Midbrain (tissue), 1 donor: ENCODE data around the gene MRGPRX2.

ENCODE experiments used
- DNase-seq: peaks from one replicate; lab custom pipeline; 2025; lab: John Stamatoyannopoulos, UW

The MRGPRX2 gene

GRCh38 chr11:19075636-19076035 is 15.1 kb upstream of the MRGPRX2 start:
- DNase-seq = no peak

DNA sequence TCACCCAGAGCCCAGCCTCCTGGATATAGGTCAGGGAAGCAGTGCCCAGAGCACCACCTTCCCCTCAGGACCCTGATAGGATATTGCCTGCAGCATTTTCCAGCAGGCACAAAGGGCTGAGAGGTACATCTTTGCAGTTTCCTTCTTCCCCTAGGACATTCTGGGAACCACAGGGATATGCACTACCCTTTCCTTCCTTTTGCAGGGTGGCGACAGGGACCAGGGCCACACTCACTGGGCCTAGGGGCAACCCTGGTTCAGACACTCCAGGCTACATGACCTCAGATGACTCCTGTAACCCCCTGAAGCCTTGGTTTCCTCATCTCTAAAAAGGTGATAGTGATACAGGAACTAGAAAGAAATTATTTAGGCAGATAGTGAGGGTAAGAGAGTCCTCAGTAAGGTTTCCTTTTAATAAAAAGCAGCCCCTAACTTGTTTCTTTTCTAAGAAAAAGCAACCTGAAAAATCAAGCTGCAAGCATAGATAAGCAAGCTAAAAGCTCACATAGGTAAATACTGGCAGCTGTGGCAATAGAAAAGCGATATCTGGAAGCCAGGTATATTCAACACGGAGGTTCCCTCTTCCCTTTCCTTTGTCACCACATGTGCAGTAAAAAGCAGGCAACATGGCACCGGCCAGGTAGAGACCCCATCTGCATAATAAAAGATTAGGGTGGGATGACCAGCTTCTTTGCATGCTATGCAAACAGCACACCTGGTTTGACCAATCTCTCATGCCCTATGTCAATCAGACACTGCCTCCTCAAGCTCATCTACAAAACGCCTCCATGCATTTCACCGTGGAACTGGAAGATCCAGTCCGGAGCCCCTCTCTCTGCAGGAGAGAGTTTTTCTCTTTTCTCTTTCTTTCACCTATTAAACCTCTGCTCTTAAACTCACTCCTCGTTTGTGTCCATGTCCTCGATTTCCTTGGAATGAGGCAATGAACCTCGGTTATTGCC is 13.2 kb upstream of the MRGPRX2 start:
- no peak for DNase-seq

DNA sequence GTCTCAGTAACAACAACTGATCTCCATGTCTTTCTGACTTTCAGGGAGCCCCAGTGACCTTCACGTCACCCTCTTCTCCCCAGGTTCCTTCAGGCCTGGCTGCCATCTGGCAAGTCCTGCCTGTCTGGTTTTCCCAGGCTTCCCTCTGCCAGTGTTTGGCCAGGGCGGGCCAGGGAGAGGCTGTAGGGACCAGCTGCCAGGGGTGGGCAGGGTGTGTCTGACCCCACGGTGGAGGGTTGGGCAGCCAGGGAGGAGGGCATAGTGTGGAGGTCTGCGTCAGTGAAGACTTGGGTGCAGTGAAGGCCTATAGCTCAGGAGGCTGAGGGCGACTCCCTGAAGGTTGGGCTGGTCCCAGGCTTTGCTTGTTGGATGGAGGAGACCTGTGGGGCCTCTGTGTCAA is 11.9 kb upstream of the MRGPRX2 start:
- no peak for DNase-seq

- DNase-seq = peak; percentile 76
These were observed 10.7 kb upstream of the MRGPRX2 start for GRCh38 chr11:19071255-19071654.

DNA sequence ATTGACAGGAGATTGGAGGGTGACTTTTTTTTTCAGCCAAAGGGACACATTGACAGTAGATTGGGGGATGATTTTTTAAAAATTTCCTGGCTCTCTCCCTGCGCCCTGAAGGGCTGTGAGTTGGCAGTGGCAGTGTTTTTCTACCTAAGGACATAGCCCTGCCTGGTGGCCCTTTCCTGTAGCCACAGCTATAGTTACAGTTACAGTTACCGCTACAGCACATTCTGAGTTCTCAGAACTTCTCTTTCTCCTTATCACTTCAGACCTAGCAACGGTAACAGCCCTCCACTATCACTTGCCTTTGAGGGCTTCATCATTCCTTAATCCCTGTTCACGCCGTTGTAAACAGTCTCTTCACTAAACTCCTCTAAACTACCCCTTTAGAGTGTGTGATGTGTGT is 684 bp downstream of the MRGPRX2 start:
- DNase-seq = no peak

DNA sequence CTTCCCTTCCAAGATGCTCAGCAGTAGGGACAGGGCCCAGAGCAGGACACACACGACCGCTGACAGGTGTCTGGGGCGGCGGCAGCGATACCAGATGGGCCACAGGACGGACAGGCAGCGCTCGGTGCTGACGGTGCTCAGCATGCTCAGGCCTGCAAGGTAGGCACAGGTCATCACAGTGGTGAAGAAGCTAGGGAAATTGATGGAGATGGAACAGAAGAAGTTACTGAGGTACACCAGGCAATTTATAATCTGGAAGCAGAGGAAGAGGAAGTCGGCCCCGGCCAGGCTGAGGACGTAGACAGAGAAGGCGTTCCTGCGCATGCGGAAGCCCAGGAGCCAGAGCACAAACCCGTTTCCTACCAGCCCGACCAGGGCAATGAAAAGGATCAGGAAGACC is 4.6 kb downstream of the MRGPRX2 start:
- DNase-seq = no peak

DNA sequence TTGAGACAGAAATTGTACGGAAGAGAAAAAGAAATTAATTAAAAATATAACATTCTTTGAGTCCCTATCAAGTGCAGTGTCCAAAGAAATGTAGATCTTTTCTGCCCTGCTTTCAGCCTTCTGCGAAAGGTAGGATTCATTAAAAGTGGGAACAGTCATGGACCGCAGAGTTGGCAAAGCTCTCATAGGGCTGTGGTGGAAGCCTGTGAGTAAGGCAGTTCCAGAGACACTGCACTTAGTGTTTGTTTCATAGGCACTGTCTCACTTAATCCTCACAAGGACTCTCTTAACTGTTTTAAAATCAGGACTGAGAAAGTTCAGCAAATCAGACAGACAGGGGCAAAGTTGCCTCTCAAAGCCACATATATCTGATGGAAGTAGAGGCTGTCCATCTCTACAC is 5.5 kb downstream of the MRGPRX2 start:
- no peak for DNase-seq

GRCh38 chr11:19053909-19054308 is 6.6 kb downstream of the MRGPRX2 start:
- DNase-seq = no peak

DNA sequence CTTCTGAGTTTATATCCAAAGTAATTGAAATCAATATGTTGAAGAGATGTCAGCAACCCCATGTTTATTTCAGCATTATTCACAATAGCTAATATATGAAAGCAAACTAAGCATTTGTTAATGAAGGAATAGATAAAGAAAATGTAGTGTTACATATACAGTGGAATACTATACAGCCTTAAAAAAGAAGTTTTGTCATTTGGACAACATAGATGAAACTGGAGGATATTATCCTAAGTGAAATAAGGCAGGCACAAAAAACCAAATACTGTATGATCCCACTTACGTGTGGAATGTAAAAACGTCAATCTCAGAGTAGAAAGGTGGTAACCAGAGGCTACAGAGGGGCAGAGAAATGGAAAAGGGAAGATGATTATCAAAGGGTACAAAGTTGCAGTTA is 10.2 kb downstream of the MRGPRX2 start:
- DNase-seq = no peak

GRCh38 chr11:19049351-19049750 is 11.2 kb downstream of the MRGPRX2 start:
- no peak for DNase-seq

DNA sequence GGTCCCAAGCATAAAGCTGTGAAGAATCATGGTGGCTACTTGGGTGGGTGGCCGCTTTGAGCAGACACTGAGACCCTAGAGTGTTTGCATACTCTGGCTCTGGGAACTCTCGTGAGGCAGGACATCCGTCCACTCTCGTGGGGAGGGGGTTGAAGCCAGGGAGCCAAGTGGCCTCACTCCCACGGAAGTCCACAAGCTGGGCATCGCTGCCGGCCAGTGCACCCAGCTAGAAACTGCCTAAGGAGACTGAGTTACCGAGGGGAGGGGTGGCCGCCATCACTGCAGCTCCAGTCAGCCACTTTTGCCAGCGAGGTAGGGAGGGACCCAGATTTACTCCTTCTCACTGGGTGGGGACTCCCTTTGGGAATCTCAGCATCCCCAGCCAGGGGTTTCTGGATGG is 20.5 kb downstream of the MRGPRX2 start:
- no peak for DNase-seq

DNA sequence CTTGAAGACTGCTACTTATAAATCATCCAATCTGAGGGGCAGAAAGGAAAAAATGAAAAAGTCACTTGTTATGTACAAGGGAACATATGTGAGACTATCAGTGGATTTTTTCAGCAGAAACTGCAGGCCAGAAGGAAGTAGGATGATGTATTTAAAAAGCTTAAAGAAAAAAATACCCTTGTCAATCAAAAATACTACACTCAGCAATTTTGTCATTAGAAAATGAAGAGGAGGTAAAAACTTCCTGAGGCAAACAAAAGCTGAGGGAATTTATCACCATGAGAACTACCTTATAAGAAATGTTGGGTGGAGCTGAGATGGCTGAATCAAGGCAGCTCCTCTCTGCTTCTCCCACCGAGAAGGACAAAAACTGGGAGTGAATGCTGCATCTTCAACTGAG is 21.1 kb downstream of the MRGPRX2 start:
- no peak for DNase-seq

DNA sequence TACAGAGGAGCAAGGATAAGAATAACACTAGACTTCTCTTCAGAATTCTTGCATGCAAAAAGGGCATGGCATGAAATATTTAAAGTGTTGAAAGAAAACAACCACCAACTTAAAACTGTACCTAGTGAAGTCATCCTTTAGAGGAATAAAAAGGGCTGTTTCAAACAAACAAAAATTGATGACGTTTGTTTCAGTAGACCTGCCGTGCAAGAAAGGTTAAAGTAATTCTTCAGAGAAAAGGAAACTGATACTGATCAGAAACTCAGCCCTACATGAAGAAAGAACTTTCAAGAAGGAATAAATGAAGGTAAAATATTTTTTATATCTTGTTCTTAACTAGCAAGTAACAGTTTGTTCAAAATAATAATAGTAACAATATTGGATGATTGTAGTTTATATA is 27.5 kb downstream of the MRGPRX2 start:
- no peak for DNase-seq

GRCh38 chr11:19027829-19028595 is 32.5 kb downstream of the MRGPRX2 start:
- no peak for DNase-seq

DNA sequence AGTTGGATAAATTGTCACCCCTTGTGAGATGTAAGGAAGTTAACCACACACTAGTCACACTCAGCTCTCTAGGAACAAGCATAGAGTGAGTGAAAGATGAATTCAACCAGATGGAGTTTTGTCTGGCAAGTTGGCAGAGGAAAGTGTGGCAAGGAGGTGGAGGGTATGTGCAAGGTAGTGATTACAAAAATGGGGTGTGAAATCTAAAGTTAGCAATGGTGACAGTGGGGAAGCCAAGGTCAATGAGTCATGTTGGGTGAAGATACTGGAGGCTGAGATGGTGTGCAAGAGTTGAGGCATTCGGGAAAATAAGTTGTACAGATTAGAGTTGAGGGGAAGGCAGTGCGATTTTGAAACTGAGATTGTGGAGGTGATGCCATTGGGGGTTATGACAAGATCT is 33.7 kb downstream of the MRGPRX2 start:
- DNase-seq = no peak

DNA sequence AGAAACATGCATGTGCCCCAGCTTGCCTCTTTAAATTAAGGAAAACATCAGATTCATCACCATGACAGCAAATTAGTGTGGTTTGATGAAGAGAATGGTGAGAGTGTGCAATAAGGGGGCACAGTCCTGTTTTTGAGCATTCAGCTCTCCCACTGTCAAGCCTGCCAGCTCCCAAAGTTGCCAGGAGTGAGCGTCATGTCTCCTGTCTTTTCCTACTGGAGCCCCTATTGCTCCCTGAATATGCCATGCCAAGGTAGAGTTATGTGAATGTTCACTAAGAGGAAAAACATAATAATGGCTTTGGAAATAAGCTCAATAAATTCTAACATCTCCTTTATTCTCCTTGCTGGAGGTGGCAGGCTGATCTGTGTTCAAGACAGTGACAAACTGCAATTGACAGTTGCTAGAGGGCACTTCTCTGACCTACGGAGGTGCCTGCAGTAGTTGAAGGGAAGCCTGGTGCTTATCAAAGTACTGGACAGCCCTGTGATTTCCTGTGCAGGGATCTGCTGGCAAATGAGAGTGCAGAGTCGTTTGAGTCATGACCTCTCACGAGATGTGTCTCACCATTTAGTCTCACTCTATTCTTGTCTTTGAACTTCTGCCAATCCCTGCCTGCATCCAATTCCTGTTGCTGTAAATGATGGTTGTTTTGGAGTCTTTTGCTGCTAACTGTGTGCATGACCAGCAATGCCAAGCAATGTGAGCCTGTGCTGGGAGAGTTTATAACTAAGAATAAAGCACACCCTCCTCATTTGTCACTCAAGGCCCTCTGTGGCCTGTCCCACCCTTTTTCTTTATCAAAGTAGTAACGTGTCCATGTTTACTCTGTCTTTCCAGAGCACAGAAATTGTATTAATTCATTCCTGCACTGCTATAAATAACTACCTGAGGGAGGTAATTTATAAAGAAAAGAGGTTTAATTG is 34.8 kb downstream of the MRGPRX2 start:
- DNase-seq = no peak

- no peak for DNase-seq
These were observed 39.7 kb downstream of the MRGPRX2 start for GRCh38 chr11:19020831-19021230.

- DNase-seq = no peak
These were observed 41.6 kb downstream of the MRGPRX2 start for GRCh38 chr11:19018901-19019300.

- DNase-seq = no peak
These were observed 47.2 kb downstream of the MRGPRX2 start for GRCh38 chr11:19013181-19013857.

DNA sequence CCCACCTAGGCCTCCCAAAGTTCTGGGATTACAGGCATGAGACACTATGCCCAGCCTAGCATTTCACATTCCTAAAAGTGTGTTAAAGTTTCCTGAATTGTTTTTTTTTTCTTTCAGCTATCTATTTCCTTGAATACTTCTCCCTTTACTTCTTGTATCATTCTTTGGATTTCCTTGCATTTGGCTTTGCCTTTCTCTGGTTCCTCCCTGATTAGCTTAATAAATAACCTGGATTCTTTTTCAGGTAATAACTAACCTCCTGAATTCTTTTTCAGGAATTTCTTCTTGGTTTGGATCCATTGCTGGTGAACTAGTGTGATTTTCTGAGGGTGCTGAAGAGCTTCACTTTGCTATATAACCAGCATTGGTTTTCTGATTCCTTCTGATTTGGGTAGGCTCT is 47.9 kb downstream of the MRGPRX2 start:
- no peak for DNase-seq
